ENCODE measurements around the gene PRKX. TPM values are rescaled to one million over a fixed set of nuclear protein-coding genes. Genes with fewer than 3 reads are reported as not detected.
A peak's percentile ranks its signal among the peaks of the same experiment; 100 is the strongest.
"Not testable (repeated sequence)": the region's sequence is repeated elsewhere in the genome, so short reads cannot be mapped to it uniquely, and the experiment has no call there.

The PRKX gene
- total RNA-seq, 4 donors from 2014 or later: 1.2 to 4.7 (median 2.3) TPM

DNA sequence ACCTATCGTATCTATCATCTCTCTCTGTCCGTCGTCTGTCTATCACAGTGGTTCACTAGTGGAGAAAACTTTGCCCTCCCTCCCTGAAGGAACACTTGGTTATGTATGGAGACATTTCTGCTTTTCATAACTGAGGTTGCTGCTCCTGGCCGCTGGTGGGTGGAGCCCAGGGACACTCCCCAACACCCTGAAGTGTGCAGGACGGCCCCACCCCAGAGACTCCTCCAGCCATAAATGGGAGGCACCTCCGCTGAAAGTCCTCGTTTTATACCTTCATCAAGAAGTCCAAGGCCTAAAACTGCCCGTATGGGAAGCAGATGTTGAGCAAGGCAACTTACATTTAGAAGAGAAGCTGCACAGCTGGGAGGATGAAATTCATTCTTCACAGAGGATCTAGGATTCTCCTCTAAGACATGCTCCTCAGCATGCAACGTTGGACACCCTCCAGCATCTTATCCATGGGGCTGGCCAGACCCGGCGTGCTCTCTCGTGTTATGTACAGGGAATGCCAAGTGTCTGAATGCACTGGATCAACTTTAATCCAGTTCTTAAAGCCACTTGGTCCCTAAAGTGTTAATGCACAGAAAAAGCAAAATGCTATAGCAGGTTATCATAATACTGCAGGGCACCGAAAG is 43.5 kb downstream of the PRKX start:
- DNase-seq (no peak), ATAC-seq (no peak)
- no peaks in the 10 kb centered on the region for H3K27me3 ChIP-seq
- in situ Hi-C loops (cut with MboI; ENCODE audit: low sequenced_read_pairs in 4 of 4): no loop called here
- TF ChIP-seq, protein P1, sequence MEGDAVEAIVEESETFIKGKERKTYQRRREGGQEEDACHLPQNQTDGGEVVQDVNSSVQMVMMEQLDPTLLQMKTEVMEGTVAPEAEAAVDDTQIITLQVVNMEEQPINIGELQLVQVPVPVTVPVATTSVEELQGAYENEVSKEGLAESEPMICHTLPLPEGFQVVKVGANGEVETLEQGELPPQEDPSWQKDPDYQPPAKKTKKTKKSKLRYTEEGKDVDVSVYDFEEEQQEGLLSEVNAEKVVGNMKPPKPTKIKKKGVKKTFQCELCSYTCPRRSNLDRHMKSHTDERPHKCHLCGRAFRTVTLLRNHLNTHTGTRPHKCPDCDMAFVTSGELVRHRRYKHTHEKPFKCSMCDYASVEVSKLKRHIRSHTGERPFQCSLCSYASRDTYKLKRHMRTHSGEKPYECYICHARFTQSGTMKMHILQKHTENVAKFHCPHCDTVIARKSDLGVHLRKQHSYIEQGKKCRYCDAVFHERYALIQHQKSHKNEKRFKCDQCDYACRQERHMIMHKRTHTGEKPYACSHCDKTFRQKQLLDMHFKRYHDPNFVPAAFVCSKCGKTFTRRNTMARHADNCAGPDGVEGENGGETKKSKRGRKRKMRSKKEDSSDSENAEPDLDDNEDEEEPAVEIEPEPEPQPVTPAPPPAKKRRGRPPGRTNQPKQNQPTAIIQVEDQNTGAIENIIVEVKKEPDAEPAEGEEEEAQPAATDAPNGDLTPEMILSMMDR (IDR thresholded peaks at IDR 0.05 in 4 of 5, conservative IDR thresholded peaks at IDR 0.05 in 1 of 5): no peak
- TF ChIP-seq POLR2A (IDR thresholded peaks at IDR 0.05): no peak
- H3K9me3 ChIP-seq: no peaks in the 10 kb centered on the region
- H3K4me3 ChIP-seq: no peak overlapping the region
- H3K4me1 ChIP-seq: no peaks in the 10 kb centered on the region
- H3K27ac ChIP-seq: no peak overlapping the region
- no peaks in the 10 kb centered on the region for H3K36me3 ChIP-seq
- intact Hi-C loops (cut with DNase I; ENCODE audit: low total_unique reads): no loop called here

DNA sequence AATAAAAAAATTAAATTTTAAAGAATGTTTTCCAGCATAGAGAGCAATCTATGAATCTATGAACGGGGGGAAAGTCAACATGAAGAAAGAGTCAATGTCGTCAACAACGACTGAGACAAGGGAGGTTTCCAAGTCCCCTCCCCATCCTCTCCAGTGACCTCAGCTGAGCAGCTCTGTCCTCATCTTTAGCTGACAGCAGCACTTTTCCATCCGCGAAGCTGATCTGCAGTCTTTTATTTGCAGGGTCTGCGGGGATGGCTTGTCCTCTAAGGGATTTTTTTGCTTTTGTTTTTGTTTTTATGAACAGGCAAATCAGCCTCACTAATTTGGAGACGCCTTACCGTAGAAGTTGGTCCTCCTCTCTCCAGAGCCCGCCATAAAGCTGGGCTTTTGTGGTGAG is 46.5 kb downstream of the PRKX start:
- Histone ChIP-seq H3K27me3 (no peaks in the 10 kb centered on the region), H3K4me3 (no peak overlapping the region), H3K27ac (no peak overlapping the region), H3K36me3 (no peaks in the 10 kb centered on the region), H3K9me3 (no peaks in the 10 kb centered on the region), H3K4me1 (no peaks in the 10 kb centered on the region)
- intact Hi-C loops (cut with DNase I; ENCODE audit: low total_unique reads) (no loop called here), in situ Hi-C loops (cut with MboI; ENCODE audit: low sequenced_read_pairs in 4 of 4) (no loop called here)
- ATAC-seq (no peak), DNase-seq (no peak)
- no peak for TF ChIP-seq POLR2A (IDR thresholded peaks at IDR 0.05)
- TF ChIP-seq, protein P1 (IDR thresholded peaks at IDR 0.05 in 4 of 5, conservative IDR thresholded peaks at IDR 0.05 in 1 of 5): no peak

DNA sequence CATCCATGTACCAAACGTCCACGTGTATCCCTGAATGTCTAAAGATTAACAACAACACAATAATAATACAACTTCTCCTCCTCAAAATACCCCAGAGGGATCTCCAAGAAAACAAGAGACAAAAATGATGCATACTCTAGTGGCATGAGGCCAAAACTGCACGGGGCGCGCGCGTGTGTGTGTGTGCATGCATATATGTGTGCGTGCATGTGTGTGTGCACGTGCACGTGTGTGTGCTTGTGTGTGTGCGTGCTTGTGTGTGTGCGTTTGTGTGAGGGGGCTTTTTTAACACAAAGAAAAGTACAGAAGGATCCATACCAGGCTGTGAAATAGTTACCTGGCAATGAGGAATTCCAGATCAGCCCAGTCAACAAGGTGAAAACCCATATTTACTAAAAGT is 48.5 kb downstream of the PRKX start:
- Histone ChIP-seq H3K36me3 (no peaks in the 10 kb centered on the region), H3K4me3 (no peak overlapping the region), H3K9me3 (no peaks in the 10 kb centered on the region), H3K27ac (no peak overlapping the region), H3K27me3 (no peaks in the 10 kb centered on the region), H3K4me1 (no peaks in the 10 kb centered on the region)
- in situ Hi-C loops (cut with MboI; ENCODE audit: low sequenced_read_pairs in 4 of 4): no loop called here
- no peak for DNase-seq
- no peak for TF ChIP-seq POLR2A (IDR thresholded peaks at IDR 0.05)
- TF ChIP-seq, protein P1 (IDR thresholded peaks at IDR 0.05 in 4 of 5, conservative IDR thresholded peaks at IDR 0.05 in 1 of 5): no peak
- no peak for ATAC-seq
- intact Hi-C loops (cut with DNase I; ENCODE audit: low total_unique reads): no loop called here

DNA sequence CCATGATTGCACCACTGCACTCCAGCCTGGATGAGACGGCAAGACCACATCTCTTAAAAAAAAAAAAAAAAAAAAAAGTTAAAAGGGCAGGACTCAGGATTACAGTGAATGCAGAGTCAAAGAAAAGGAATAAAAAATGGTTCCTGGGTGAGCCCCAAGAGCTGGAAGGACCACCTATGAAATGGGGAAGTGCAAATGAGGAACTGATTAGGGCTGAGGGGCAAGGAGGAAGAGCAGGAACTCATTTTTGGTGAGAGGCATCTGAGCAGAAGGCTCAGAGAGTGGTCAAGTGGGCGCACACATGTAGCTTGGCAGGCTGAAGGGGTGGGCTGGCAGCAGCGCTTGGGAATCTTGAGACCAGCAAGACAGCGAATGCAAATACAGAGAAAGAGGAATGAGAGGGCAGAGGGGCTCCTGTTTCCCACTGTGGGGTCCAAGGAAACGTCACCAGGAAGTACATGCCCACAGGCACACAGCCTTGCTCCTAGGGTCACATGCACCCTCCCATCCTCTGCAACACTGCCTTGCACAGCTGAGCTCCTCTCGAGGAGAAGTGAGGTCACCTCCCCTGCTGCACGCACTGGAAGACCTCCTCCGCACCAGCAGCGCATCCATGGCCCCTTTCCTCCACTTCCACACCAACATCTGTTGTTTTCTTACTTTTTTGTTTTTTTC is 49.7 kb downstream of the PRKX start:
- H3K36me3 ChIP-seq; H3K9me3 ChIP-seq; H3K4me3 ChIP-seq; H3K4me1 ChIP-seq; intact Hi-C loops (cut with DNase I; ENCODE audit: low total_unique reads); in situ Hi-C loops (cut with MboI; ENCODE audit: low sequenced_read_pairs in 4 of 4); ATAC-seq; H3K27ac ChIP-seq; H3K27me3 ChIP-seq: not testable (repeated sequence)
- DNase-seq: peak in 1 of 2 donors; percentile 2

DNA sequence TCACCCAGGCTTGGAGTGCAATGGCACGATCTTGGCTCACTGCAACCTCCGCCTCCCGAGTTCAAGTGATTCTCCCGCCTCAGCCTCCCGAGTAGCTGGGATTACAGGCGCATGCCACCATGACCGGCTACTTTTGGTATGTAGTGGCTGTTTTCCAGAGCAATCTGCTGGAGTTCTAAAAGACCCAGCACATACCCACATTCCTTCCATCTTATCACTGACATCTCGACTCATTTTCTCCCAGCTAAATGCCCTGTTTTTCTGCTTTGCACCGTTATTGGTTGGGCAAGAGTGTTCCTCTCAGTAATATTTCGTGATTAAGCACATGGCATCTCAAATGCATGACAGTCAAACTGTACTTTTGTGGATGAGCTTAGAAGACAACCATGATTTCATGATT is 53.7 kb downstream of the PRKX start:
- Histone ChIP-seq H3K27me3 (no peaks in the 10 kb centered on the region), H3K4me1 (no peaks in the 10 kb centered on the region), H3K9me3 (no peaks in the 10 kb centered on the region), H3K4me3 (no peak overlapping the region), H3K27ac (no peak overlapping the region), H3K36me3 (no peaks in the 10 kb centered on the region)
- ATAC-seq (no peak), DNase-seq (no peak)
- no peak for TF ChIP-seq POLR2A (IDR thresholded peaks at IDR 0.05)
- TF ChIP-seq, protein P1 (IDR thresholded peaks at IDR 0.05 in 4 of 5, conservative IDR thresholded peaks at IDR 0.05 in 1 of 5): no peak
- in situ Hi-C loops (cut with MboI; ENCODE audit: low sequenced_read_pairs in 4 of 4): loop anchor here in 1 of 4 donors (10.0 kb wide), 1 partner anchor 145 kb away; no protein-coding TSS in a partner anchor
- intact Hi-C loops (cut with DNase I; ENCODE audit: low total_unique reads): no loop called here
